DOHH2 (cell line): Measurements from ENCODE around the gene WDR31.

ENCODE experiments used
- CTCF ChIP-seq: fragments of 200-600 bp; sonication (generic); IDR thresholded peaks from one replicate; pipeline ENCODE4 v1.5.1; 2014; ENCODE audit warnings: antibody characterized with exemption, mild to moderate bottlenecking, low read depth, low read length; ENCODE audit not compliant: poor library complexity, severe bottlenecking
- EZH2phosphoT487 ChIP-seq: fragments of 200-600 bp; sonication (generic); IDR thresholded peaks from 2 replicates; pipeline ENCODE4 v1.6.1; 2017; ENCODE audit warnings: borderline replicate concordance, mild to moderate bottlenecking, antibody characterized with exemption, low read length, moderate library complexity, mixed read lengths

DNA sequence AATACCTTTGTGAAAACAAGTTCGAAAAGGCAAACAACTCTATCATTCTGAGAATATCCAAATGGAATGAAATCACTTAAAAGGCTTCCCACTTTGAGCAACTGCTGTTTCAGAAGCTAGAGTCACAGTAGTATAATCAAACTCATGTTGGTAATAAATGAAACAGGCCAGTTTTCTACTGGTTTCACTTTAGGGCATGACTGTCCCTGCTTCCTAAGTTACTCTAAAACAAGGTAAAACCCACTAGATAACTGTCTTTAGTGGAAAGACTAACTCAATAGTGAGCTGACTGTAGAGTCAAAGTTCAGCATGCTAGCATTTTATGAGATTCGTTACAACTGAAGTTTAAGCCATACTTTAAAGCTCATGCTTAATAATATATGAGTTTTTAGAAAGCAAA, 70.7 kb downstream of the WDR31 start:
- TF ChIP-seq CTCF (no peak), EZH2phosphoT487 (no peak)
